Adrenal gland (tissue), 12 donors: ENCODE results near the gene IDH3G. TPM values are rescaled to one million over a fixed set of nuclear protein-coding genes. Genes with fewer than 3 reads are reported as not detected.

Experiments
- DNase-seq, 7 donors: peaks; one replicate each; pipeline ENCODE4 v3.0.0-alpha.2; 2019 to 2020
- H3K27ac ChIP-seq, 5 donors: fragments of 200-600 bp; sonication (generic) in 4 of 5; 1 replicate in 3 of 5; 2 replicates in 2 of 5; pipeline versions ENCODE4 v1.5.1 to v1.8.0; 2016 to 2020; ENCODE audit warnings: mild to moderate bottlenecking in 1 of 5
- H3K27me3 ChIP-seq: fragments of 200-600 bp; 2 replicates; pipeline ENCODE4 v1.8.0; 2021
- H3K36me3 ChIP-seq, 2 donors: fragments of 200-600 bp; replicated peaks in 1 of 2; 1 replicate in 1 of 2; 2 replicates in 1 of 2; pipeline versions ENCODE4 v1.5.1 to v1.8.0; 2018 to 2022
- H3K4me1 ChIP-seq, 2 donors: fragments of 200-600 bp; replicated peaks in 1 of 2; 1 replicate in 1 of 2; 2 replicates in 1 of 2; pipeline versions ENCODE4 v1.5.1 to v1.8.0; 2018 to 2021
- H3K4me3 ChIP-seq, 4 donors: fragments of 200-600 bp; sonication (generic) in 3 of 4; one replicate each; pipeline ENCODE4 v1.5.1; 2016 to 2018
- H3K9me3 ChIP-seq, 3 donors: fragments of 200-600 bp; sonication (generic) in 1 of 3; replicated peaks in 1 of 3; 1 replicate in 2 of 3; 2 replicates in 1 of 3; pipeline versions ENCODE4 v1.5.1 to v1.8.0; 2016 to 2021
- POLR2A ChIP-seq, 2 donors: fragments of 450-650 bp; IDR thresholded peaks; one replicate each; pipeline ENCODE4 v1.6.1; 2017; ENCODE audit warnings: antibody characterized with exemption in 2 of 2, mild to moderate bottlenecking in 2 of 2, moderate library complexity in 1 of 2
- WGBS, 4 donors: extraction: QIAGEN DNeasy Blood & Tissue Kit in 2 of 4; methylation state at CpG; one replicate each; pipeline versions ENCODE4 v1.1.5 to v1.1.7; 2013 to 2017; 5-methylcytosine and 5-hydroxymethylcytosine counted together
- intact Hi-C, 2 donors: fragments of 100-400 bp; cut with DNase I; formaldehyde crosslinking; loops; one replicate each; pipeline versions ENCODE4 v1.14.1 to v1.15.0; 2022 to 2023
- polyA plus RNA-seq, 3 donors: library from polyadenylated mRNA; stranded (reverse); fragments of 200-250 nt in 2 of 3; fragments of 350-450 nt in 1 of 3; fragmentation: Illumina TruSeq in 1 of 3; extraction: RNeasy Lipid Tissue Mini Kit (QIAGEN cat#74804) in 1 of 3; gene quantifications; one replicate each; pipeline ENCODE4 v1.2.3, GENCODE V29; 2013 to 2014
- total RNA-seq, 9 donors: library from RNA; depleted of rRNA in 4 of 9; stranded (reverse); fragments of >200 nt in 4 of 9; fragments of 120-200 nt in 1 of 9; fragmentation: NEBNext Ultra II Directional in 1 of 9; extraction: Animal tissue kit (Norgen Biotek cat#: 25700) in 1 of 9; gene quantifications; one replicate each; pipeline versions ENCODE4 v1.1.0 to v1.2.4, GENCODE V29; 2013 to 2023
- TF ChIP-seq, protein P1 (sequence below), 6 experiments: fragments of 450-650 bp in 4 of 6; fragments of 200-600 bp in 2 of 6; sonication (generic) in 1 of 6; IDR thresholded peaks; 1 replicate in 5 of 6; 2 replicates in 1 of 6; pipeline versions ENCODE4 v1.5.1 to v1.8.0; 2016 to 2021; ENCODE audit warnings: antibody characterized with exemption in 6 of 6, mild to moderate bottlenecking in 2 of 6, moderate library complexity in 1 of 6
- donor health status: healthy with polysubstance abuse.
- donor health status: Bipolar disorder and iron deficiency.
- donor health status: DM: yes; HTN: yes; CAD: no.
- donor health status: DM: no; HTN: no; CAD: no.
- donor health status: DM: no; HTN: no; CAD: no.
- donor health status: DM: yes; HTN: yes; CAD: no.

The IDH3G gene
- total and polyA plus RNA-seq, 12 donors = 68.4 to 144 (median 85.2) TPM

DNA sequence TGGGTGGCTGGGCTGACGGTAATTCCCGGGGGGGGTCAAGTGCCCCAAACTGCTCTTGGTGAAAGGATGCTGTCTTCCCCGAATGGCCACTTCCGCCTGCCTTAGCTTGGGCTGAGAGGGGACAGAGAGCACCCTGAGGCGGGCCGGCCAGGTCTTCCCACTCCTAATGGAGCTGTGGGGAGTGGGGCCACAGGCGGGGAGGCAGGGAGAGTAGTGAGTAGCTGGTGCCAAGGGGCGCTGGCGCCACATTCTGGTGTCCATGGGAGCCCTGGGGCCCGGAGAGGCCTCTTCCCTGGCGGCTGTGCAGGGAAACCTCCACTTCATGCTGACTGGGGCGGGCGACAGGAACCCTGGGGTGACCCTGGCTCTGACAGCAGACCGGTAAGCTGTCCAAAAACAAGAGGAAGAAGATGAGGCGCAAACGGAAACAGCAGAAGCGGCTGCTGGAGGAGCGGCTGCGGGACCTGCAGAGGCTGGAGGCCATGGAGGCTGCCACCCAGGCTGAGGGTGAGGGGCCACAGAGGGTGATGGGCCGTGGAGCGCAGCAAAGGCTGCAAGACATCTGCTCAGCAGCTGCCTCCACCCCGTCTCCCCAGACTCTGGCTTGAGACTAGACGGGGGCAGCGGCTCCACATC, 10.7 kb downstream of the IDH3G start:
- no peaks in the 10 kb centered on the region for H3K27me3 ChIP-seq
- no peak for TF ChIP-seq POLR2A (IDR thresholded peaks at IDR 0.05)
- TF ChIP-seq, protein P1, sequence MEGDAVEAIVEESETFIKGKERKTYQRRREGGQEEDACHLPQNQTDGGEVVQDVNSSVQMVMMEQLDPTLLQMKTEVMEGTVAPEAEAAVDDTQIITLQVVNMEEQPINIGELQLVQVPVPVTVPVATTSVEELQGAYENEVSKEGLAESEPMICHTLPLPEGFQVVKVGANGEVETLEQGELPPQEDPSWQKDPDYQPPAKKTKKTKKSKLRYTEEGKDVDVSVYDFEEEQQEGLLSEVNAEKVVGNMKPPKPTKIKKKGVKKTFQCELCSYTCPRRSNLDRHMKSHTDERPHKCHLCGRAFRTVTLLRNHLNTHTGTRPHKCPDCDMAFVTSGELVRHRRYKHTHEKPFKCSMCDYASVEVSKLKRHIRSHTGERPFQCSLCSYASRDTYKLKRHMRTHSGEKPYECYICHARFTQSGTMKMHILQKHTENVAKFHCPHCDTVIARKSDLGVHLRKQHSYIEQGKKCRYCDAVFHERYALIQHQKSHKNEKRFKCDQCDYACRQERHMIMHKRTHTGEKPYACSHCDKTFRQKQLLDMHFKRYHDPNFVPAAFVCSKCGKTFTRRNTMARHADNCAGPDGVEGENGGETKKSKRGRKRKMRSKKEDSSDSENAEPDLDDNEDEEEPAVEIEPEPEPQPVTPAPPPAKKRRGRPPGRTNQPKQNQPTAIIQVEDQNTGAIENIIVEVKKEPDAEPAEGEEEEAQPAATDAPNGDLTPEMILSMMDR (IDR thresholded peaks at IDR 0.05) = no peak
- intact Hi-C loops = no loop called here
- no peak for DNase-seq
- no peak overlapping the region for H3K4me3 ChIP-seq
- peaks cover 0 to 29% of the 10 kb centered on the region in 2 donors for H3K36me3 ChIP-seq
- no peaks in the 10 kb centered on the region for H3K9me3 ChIP-seq
- H3K4me1 ChIP-seq = peaks cover 0 to 5% of the 10 kb centered on the region in 2 donors
- H3K27ac ChIP-seq = no peak overlapping the region
- WGBS, 4 donors = 58 to 83% (median 76%) methylated on average over 10 to 24 of the region's 24 CpGs

DNA sequence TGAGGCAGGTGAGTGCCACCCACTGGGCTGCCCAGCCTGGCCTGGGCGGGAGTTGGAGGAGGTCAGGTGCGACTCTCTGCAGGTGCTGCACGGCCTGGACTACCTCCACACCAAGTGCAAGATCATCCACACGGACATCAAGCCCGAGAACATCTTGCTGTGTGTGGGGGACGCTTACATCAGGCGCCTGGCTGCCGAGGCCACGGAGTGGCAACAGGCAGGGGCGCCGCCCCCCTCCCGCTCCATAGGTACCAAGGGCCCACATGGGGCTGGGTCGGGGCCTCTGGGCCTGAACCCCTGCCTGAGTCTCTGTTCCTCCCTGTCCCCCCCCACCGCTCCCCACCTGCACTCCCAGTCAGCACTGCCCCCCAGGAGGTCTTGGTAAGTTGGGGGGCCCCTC, 11.3 kb downstream of the IDH3G start:
- Histone ChIP-seq H3K4me3 (no peak overlapping the region), H3K27ac (no peak overlapping the region), H3K4me1 (peaks cover 0 to 5% of the 10 kb centered on the region in 2 donors), H3K9me3 (no peaks in the 10 kb centered on the region), H3K27me3 (no peaks in the 10 kb centered on the region), H3K36me3 (peaks cover 0 to 29% of the 10 kb centered on the region in 2 donors)
- TF ChIP-seq, protein P1 (IDR thresholded peaks at IDR 0.05) = no peak
- TF ChIP-seq POLR2A (IDR thresholded peaks at IDR 0.05) = no peak
- no peak for DNase-seq
- intact Hi-C loops = no loop called here
- WGBS, 4 donors = 87 to 93% methylated on average over 11 to 14 of the region's 14 CpGs; no CpG with 5 or more reads in 2 of the 4 donors

DNA sequence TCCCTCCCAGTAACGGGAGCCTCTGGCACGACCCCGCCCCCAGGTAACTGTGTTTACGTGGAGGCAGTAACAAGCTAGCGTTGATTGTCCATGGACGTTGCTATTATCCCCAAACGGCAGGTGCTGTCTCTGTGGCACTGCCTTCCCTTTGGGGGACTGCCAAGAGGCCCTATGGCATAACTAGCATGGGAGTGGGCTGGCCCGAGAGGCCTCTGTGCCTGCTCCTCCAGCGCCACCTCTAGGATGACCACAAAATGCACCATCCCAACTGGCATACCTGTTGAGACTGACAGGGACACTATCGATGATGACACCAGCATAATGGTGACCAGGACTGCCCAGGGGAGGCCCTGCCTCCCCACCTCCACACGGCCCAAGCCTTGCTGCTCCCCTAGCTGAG, 11.9 kb downstream of the IDH3G start:
- Histone ChIP-seq H3K9me3 (no peaks in the 10 kb centered on the region), H3K27ac (no peak overlapping the region), H3K36me3 (peaks cover 0 to 23% of the 10 kb centered on the region in 2 donors), H3K4me3 (no peak overlapping the region), H3K27me3 (no peaks in the 10 kb centered on the region), H3K4me1 (peaks cover 0 to 5% of the 10 kb centered on the region in 2 donors)
- no peak for DNase-seq
- intact Hi-C loops = no loop called here
- TF ChIP-seq, protein P1 (IDR thresholded peaks at IDR 0.05) = no peak
- TF ChIP-seq POLR2A (IDR thresholded peaks at IDR 0.05) = no peak
- WGBS, 4 donors = 73 to 87% (median 83%) methylated on average over 6 to 11 of the region's 11 CpGs; no CpG with 5 or more reads in 1 of the 4 donors

DNA sequence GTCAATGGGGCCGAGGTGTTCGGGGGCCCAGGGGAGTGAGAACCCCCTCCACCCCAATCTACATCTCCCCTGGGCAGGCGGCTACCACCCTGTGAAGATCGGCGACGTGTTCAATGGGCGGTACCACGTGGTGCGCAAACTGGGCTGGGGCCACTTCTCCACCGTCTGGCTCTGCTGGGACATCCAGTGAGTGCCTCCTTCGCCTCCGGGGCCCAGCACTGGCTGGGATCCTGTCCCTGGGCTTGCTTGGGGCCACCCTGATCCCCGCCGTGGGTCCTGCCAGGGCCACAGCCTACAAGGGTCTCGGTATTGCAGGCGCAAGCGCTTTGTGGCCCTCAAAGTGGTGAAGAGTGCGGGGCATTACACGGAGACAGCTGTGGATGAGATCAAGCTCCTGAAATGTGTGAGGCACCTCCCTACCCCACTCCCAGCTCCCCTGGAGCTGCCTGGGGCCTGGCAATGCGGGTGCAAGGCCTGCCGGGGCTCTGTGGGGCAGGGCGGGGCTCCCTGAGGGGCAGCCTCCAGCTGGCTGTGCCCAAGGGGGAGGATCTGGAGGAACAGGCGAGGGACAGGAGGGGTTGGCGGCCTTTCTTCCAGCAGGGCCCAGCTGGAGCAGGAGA, 12.6 kb downstream of the IDH3G start:
- no peak overlapping the region for H3K4me3 ChIP-seq
- 74 to 87% (median 78%) methylated on average over 12 to 24 of the region's 24 CpGs; no CpG with 5 or more reads in 1 of the 4 donors for WGBS, 4 donors
- TF ChIP-seq POLR2A (IDR thresholded peaks at IDR 0.05) = no peak
- TF ChIP-seq, protein P1 (IDR thresholded peaks at IDR 0.05) = no peak
- peaks cover 0 to 5% of the 10 kb centered on the region in 2 donors for H3K4me1 ChIP-seq
- no peaks in the 10 kb centered on the region for H3K9me3 ChIP-seq
- H3K27me3 ChIP-seq = no peaks in the 10 kb centered on the region
- no peak for DNase-seq
- peak overlapping the region in 1 of 5 donors; percentile 58 for H3K27ac ChIP-seq
- peaks cover 0 to 16% of the 10 kb centered on the region in 2 donors for H3K36me3 ChIP-seq
- intact Hi-C loops = no loop called here
